Erythroblast (primary cell): ENCODE data around the gene RASGRP2.
A peak's percentile ranks its signal among the peaks of the same experiment; 100 is the strongest.

ENCODE experiments used
- DNase-seq, 2 experiments: peaks; one replicate each; lab custom pipeline; 2025; lab: John Stamatoyannopoulos, UW
- GATA1 ChIP-seq: IDR thresholded peaks from 2 replicates; pipeline ENCODE4 v1.6.1; 2011; ENCODE audit warnings: low read depth, mild to moderate bottlenecking, control low read depth, low read length, moderate library complexity
- POLR2A ChIP-seq: IDR thresholded peaks from 2 replicates; pipeline ENCODE4 v1.6.1; 2011; ENCODE audit warnings: mild to moderate bottlenecking, low read length

The RASGRP2 gene

DNA sequence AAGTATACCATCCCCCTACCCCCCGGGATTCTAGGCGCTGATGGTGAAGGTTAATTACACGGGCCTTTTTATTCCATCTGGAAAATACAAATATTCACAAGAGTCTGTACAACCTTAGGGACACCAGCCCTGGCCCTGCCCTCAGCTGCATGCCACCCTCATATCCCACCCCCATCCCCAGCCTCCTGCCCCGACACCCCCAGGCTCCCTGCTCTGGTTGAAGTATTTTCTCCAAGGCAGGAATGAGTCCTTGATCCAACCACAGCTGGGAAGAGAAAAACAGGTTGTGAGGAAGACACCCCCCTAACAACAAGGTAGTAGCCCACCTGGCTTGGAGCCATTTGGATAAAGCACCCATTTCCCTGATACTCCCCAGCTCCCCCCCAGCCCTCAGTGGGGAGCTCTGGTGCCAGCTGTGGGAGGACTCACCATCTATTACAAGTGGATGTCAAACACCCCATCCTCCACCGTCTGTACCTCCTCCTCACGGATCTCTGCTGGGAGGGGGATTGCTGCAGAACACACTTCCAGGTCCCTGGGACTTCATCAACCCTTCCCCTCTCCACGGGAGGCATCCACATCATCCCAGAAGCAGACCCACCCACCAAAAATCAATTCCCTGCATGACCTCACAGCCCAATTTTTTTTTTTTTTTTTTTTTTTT, 16.9 kb downstream of the RASGRP2 start:
- TF ChIP-seq GATA1 (no peak), POLR2A (no peak)
- DNase-seq: no peak

DNA sequence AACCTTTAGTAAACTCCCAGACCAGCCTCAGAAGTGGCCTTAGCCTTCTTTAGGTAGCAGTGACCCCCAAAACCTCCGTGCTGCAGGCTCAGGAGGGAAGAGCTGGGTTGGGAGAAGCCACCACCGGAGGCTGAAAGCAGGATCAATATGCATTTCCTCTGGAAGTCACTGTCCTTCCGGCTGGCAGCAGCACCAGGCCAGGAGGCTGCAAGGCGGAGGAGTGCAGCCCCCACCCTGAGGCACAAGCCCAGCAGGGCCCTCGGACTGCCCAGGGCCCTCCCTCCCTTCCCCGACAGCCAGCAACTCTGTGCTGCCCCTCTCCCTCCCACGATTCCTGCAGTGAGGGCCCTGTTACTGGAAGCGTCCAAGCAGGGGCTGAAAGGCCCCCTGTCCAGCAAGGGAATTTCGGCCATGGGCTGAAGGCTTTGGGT, 17.7 kb downstream of the RASGRP2 start:
- no peak for DNase-seq
- TF ChIP-seq POLR2A: no peak
- TF ChIP-seq GATA1: no peak

DNA sequence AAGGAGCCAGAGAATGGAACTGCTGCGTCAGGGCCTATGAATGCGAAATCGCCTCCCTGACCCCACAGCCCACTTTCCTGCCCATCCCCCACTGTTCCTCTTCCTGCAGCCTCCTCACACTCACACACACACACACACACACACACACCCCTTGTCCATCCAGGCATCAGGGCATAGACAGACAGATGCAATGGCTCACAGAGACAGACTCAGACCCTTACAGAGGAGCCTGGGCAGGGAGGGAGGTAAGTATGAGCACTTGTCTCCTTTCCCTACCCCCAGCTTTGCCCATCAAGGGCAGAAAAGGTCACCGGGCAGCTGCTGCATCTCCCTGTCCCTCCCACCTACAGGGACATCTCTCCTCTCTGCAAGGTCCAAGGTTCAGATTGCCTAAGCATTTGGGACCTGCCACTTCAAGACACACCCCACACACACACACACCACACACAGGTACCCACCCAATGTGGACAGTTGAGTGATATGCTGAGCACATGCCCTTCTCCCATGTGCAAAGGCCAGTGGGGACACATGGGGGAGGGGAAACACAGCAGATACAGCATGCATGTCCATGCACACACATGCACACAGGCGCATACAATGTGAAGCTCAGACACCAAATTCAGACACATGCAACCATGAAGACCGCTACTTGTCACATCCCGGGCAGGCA, 18.9 kb downstream of the RASGRP2 start:
- no peak for DNase-seq
- no peak for TF ChIP-seq POLR2A
- TF ChIP-seq GATA1: no peak

- no peak for DNase-seq
- TF ChIP-seq POLR2A (no peak), GATA1 (no peak)
Observed at GRCh38 chr11:64723907-64724862, 19.8 kb downstream of the RASGRP2 start.

GRCh38 chr11:64723117-64723906, 20.6 kb downstream of the RASGRP2 start, which contains the start of gene NRXN2:
TSS of gene NRXN2 (minus strand) at chr11:64723197. CDS start at chr11:64713699, 9,498 bp downstream.
- TF ChIP-seq GATA1 (no peak), POLR2A (no peak)
- peak; percentile 57 to 77 for DNase-seq

GRCh38 chr11:64722141-64723065, 21.5 kb downstream of the RASGRP2 start:
- no peak for DNase-seq
- TF ChIP-seq GATA1 (no peak), POLR2A (no peak)

DNA sequence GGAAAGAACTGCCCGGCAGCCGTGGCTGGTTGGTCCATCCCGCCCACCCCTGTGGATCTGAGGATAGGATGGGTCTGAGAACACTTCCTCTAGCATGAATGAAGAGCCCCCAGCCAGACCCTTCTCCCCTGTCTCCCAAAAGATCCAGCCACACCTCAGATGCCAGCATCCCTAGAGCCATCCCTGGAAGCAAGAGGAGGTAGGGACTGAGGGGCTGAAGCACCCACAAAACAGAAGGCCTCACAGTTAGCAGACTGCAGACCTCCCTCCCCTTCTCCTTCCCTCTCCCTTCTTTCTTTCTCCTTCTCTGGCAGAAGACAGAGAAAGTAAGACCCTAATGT, 22.6 kb downstream of the RASGRP2 start:
- TF ChIP-seq GATA1: no peak
- TF ChIP-seq POLR2A: no peak
- no peak for DNase-seq

DNA sequence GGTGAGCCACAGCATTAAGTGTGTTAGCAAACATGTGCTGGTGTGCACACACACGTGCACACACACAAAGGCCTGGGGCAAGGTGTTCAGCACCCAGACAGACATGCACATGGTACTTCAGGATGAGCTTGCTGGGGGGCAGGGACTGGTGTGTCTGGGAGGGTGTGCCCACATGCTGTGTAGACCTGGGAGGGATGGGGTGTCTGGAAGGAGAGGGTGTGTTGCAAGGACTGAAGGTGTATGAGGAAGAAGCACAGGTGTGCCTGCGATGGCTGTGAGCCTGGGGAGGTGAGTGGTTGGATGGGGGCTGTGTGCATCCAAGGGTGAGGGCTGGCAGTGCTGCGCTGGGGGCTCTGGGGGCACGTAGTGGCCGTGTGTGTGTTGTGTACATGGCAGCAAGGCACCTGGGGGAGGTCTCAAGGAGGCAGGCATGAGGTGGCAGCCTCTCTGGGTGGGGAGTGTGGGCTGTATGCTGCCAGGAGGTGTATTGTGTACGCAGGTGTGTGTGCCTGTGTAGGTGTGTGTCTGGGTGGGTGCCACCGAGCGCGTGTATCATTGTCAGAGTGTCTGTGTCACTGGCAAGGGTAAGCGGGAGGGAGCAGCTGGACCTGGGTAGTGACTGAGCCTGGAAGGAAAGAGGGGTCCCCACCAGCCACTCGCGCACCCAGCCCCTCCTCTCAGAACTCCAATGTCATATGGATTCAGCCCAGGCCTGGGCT, 23.1 kb downstream of the RASGRP2 start:
- no peak for DNase-seq

DNA sequence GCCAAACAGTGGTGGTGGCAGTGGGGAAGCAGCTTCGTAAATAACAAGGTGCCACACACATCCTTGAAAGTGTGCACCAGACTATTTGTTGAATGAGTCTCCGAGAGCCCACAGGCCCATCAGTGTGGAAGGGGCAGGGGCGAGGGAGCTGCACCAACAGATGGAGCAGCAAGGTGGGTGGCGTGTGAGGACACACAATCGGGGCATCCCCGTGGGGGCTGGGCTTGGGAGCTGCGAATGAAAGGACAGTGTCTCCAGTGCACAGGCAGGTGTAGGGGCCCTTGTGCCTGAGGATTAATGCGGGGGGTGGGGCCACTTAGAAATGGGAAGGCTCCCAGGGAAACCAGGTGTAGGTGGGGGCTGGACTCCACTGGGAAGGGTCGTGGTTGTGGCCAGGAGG, 23.8 kb downstream of the RASGRP2 start:
- TF ChIP-seq POLR2A (no peak), GATA1 (no peak)
- no peak for DNase-seq

More for the DNA sequence above, 23.1 kb downstream of the RASGRP2 start:
- no peak for TF ChIP-seq GATA1
- no peak for TF ChIP-seq POLR2A

GRCh38 chr11:64719406-64719805, 24.5 kb downstream of the RASGRP2 start:
- no peak for DNase-seq
- TF ChIP-seq POLR2A: no peak

DNA sequence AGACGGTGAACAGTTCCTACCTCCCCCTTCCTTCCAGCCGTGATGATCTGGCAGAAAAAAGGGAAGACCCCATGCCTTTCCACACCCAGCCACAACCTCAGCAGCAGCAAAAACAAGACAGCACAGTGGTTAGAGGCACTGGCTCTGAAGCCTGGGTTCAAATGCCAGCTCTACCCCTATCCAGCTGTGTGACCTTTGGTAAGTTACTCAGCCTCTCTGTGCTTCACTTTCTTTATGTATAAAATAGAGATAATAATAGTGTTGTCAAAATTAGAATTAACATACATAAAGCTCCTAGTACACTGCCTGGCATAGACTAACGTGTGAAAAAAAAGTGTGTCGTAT, 25.2 kb downstream of the RASGRP2 start:
- DNase-seq: no peak
- TF ChIP-seq GATA1 (no peak), POLR2A (no peak)

DNA sequence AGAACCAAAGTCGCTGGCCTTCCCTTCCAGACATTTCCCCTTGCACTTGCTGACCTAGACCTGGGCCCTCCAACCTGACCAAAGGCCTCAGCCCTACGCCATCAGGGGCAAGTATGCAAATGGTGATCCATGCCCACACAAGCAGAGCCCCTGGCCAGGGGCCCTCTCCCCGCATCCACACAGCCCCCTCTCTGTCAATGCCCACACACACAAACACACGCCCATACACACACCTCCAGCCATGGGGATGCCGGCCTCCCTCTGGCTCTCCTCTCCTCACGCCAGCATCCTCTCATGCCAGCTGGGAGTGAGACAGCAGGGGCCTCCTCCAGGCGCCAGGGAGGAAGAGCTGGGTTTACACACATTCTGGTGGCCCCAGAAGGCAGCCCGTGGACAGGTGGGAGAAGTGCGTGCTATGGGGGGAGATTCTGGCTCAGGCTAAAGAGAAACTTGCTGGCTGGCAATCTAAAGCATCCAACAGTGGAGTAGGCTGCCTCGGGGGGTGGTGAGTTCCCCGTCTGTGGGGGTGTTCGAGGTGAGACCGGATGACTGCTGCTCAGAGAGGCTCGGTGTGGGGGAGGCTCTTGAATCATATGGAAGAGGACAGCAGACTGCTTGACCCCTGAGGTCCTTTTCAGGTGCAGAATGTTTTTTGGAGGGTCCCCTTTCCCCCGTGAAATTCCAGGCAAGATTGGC, 25.7 kb downstream of the RASGRP2 start:
- DNase-seq: no peak
- TF ChIP-seq GATA1 (no peak), POLR2A (no peak)
